ENCODE data around the gene THRA.

DNA sequence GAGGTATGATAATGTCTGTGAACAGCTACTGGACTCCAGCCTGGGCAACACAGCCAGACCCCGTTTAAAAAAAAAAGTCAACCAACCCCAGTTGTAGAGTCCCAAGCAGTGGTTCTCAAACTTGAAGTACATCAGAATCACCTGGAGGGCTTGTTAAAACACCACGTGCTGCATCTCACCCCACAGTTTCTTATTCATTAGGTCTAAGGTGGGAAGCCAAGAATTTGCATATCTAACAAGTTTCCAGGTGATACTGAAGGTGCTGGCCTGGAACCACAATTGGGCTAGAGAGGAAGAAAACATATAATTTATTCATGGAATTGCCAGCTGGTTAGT, 52.3 kb downstream of the THRA start:
- TF ChIP-seq, protein P1, sequence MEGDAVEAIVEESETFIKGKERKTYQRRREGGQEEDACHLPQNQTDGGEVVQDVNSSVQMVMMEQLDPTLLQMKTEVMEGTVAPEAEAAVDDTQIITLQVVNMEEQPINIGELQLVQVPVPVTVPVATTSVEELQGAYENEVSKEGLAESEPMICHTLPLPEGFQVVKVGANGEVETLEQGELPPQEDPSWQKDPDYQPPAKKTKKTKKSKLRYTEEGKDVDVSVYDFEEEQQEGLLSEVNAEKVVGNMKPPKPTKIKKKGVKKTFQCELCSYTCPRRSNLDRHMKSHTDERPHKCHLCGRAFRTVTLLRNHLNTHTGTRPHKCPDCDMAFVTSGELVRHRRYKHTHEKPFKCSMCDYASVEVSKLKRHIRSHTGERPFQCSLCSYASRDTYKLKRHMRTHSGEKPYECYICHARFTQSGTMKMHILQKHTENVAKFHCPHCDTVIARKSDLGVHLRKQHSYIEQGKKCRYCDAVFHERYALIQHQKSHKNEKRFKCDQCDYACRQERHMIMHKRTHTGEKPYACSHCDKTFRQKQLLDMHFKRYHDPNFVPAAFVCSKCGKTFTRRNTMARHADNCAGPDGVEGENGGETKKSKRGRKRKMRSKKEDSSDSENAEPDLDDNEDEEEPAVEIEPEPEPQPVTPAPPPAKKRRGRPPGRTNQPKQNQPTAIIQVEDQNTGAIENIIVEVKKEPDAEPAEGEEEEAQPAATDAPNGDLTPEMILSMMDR (IDR thresholded peaks at IDR 0.05; ENCODE audit: low read depth, low read length, poor library complexity, severe bottlenecking), result no peak
- TF ChIP-seq EZH2phosphoT487 (IDR thresholded peaks at IDR 0.05; ENCODE audit: borderline replicate concordance, low read length), result no peak

Measured in DOHH2 (cell line).